Adrenal gland (tissue), 12 donors: ENCODE data around the gene TMEM52. TPM values are rescaled to one million over a fixed set of nuclear protein-coding genes. Genes with fewer than 3 reads are reported as not detected.

Experiments
- DNase-seq, 7 donors: peaks; one replicate each; pipeline ENCODE4 v3.0.0-alpha.2; 2019 to 2020
- H3K27ac ChIP-seq, 5 donors: fragments of 200-600 bp; sonication (generic) in 4 of 5; 1 replicate in 3 of 5; 2 replicates in 2 of 5; pipeline versions ENCODE4 v1.5.1 to v1.8.0; 2016 to 2020; ENCODE audit warnings: mild to moderate bottlenecking in 1 of 5
- H3K27me3 ChIP-seq: fragments of 200-600 bp; 2 replicates; pipeline ENCODE4 v1.8.0; 2021
- H3K36me3 ChIP-seq, 2 donors: fragments of 200-600 bp; replicated peaks in 1 of 2; 1 replicate in 1 of 2; 2 replicates in 1 of 2; pipeline versions ENCODE4 v1.5.1 to v1.8.0; 2018 to 2022
- H3K4me1 ChIP-seq, 2 donors: fragments of 200-600 bp; replicated peaks in 1 of 2; 1 replicate in 1 of 2; 2 replicates in 1 of 2; pipeline versions ENCODE4 v1.5.1 to v1.8.0; 2018 to 2021
- H3K4me3 ChIP-seq, 4 donors: fragments of 200-600 bp; sonication (generic) in 3 of 4; one replicate each; pipeline ENCODE4 v1.5.1; 2016 to 2018
- H3K9me3 ChIP-seq, 3 donors: fragments of 200-600 bp; sonication (generic) in 1 of 3; replicated peaks in 1 of 3; 1 replicate in 2 of 3; 2 replicates in 1 of 3; pipeline versions ENCODE4 v1.5.1 to v1.8.0; 2016 to 2021
- POLR2A ChIP-seq, 2 donors: fragments of 450-650 bp; IDR thresholded peaks; one replicate each; pipeline ENCODE4 v1.6.1; 2017; ENCODE audit warnings: antibody characterized with exemption in 2 of 2, mild to moderate bottlenecking in 2 of 2, moderate library complexity in 1 of 2
- WGBS, 4 donors: extraction: QIAGEN DNeasy Blood & Tissue Kit in 2 of 4; methylation state at CpG; one replicate each; pipeline versions ENCODE4 v1.1.5 to v1.1.7; 2013 to 2017; 5-methylcytosine and 5-hydroxymethylcytosine counted together
- intact Hi-C, 2 donors: fragments of 100-400 bp; cut with DNase I; formaldehyde crosslinking; loops; one replicate each; pipeline versions ENCODE4 v1.14.1 to v1.15.0; 2022 to 2023
- polyA plus RNA-seq, 3 donors: library from polyadenylated mRNA; stranded (reverse); fragments of 200-250 nt in 2 of 3; fragments of 350-450 nt in 1 of 3; fragmentation: Illumina TruSeq in 1 of 3; extraction: RNeasy Lipid Tissue Mini Kit (QIAGEN cat#74804) in 1 of 3; gene quantifications; one replicate each; pipeline ENCODE4 v1.2.3, GENCODE V29; 2013 to 2014
- total RNA-seq, 9 donors: library from RNA; depleted of rRNA in 4 of 9; stranded (reverse); fragments of >200 nt in 4 of 9; fragments of 120-200 nt in 1 of 9; fragmentation: NEBNext Ultra II Directional in 1 of 9; extraction: Animal tissue kit (Norgen Biotek cat#: 25700) in 1 of 9; gene quantifications; one replicate each; pipeline versions ENCODE4 v1.1.0 to v1.2.4, GENCODE V29; 2013 to 2023
- TF ChIP-seq, protein P1 (sequence below), 6 experiments: fragments of 450-650 bp in 4 of 6; fragments of 200-600 bp in 2 of 6; sonication (generic) in 1 of 6; IDR thresholded peaks; 1 replicate in 5 of 6; 2 replicates in 1 of 6; pipeline versions ENCODE4 v1.5.1 to v1.8.0; 2016 to 2021; ENCODE audit warnings: antibody characterized with exemption in 6 of 6, mild to moderate bottlenecking in 2 of 6, moderate library complexity in 1 of 6
- donor health status: healthy with polysubstance abuse.
- donor health status: Bipolar disorder and iron deficiency.
- donor health status: DM: yes; HTN: yes; CAD: no.
- donor health status: DM: no; HTN: no; CAD: no.
- donor health status: DM: no; HTN: no; CAD: no.
- donor health status: DM: yes; HTN: yes; CAD: no.

Gene TMEM52
- total and polyA plus RNA-seq, 12 donors = 7.0 to 95.4 (median 61.7) TPM

DNA sequence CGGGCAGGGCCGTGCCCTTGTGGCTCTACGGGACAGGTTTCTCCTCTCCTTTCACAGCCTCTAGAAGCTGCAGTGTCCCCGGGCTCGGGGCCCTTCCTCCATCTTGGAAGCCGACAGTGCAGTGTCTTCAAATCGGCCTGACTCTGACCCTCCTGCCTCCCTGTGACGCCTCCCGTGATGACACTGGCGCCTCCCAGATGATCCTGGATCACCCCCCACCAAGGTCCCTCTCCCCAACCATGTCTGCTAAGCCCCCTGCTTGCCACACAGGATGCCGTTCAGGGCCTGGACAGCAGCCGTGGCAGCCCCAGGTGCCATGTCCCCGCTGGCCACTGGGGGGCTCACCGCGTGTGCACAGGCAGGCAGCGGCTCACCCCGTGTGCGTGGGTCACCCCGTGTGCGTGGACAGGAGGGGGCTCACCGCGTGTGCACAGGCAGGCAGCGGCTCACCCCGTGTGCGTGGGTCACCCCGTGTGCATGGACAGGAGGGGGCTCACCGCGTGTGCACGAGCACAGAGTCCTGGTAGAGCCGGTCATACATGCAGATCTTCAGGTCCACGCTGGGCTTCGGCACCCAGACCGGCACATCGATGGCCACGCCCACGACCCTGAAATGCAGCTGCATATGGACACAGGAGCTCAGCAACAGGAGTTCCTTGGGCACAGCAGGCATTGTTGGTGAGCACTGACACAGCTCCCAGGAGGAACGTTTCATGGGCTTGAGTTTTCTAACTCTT lies 24.9 kb upstream of the TMEM52 start:
- H3K27me3 ChIP-seq = no peaks in the 10 kb centered on the region
- 9 to 31% (median 17%) methylated on average over 10 to 37 of the region's 37 CpGs for WGBS, 4 donors

DNA sequence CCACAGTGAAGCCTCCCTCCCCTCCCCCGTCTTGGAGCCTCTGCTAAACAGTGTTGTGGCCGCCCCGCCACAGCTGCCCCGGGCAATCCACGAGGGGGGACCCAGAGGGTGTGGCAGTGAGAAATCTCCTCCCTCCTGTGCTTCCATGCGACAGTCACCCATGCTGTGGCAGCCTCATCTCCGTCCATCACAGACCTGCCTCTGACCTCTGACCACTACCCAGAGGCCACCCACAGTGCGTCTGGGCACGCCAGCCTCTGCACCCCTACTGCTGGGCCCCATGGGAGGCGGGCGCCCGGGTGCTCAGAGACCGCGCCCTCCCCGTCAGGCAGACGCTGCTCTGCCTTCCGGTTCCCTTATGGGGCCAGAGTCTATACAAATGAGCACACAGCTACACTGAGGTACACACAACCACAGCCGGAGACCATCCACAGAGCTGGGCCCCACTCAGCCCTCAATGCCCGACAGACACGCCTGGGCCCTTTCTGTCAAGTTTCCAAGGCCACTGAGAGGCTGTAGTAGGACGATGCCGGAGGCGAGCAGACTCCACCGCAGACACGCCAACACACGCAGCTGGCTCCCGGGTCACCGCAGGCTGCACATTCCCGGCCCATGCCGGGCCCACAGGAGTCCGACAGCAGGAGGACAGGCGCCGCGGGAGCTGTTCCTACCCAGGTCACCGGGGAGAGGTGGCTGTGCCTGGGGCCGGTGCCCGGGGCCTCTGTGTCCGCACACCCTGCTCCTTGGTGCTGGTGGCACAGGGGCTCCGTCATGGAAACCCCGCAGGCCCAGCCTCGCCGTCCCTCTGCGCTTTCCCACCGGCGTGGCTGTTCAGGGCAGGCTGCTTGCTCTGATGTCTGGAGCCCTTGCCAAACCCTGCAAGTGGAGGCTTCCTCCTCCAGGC lies 23.9 kb upstream of the TMEM52 start:
- Histone ChIP-seq H3K36me3 (no peaks in the 10 kb centered on the region), H3K27ac (no peak overlapping the region), H3K4me1 (peaks cover 0 to 4% of the 10 kb centered on the region in 2 donors), H3K4me3 (no peak overlapping the region), H3K27me3 (no peaks in the 10 kb centered on the region), H3K9me3 (no peaks in the 10 kb centered on the region)
- 61 to 81% (median 78%) methylated on average over 15 to 45 of the region's 45 CpGs for WGBS, 4 donors
- peak in 1 of 7 donors; percentile 20 for DNase-seq
- TF ChIP-seq, protein P1, sequence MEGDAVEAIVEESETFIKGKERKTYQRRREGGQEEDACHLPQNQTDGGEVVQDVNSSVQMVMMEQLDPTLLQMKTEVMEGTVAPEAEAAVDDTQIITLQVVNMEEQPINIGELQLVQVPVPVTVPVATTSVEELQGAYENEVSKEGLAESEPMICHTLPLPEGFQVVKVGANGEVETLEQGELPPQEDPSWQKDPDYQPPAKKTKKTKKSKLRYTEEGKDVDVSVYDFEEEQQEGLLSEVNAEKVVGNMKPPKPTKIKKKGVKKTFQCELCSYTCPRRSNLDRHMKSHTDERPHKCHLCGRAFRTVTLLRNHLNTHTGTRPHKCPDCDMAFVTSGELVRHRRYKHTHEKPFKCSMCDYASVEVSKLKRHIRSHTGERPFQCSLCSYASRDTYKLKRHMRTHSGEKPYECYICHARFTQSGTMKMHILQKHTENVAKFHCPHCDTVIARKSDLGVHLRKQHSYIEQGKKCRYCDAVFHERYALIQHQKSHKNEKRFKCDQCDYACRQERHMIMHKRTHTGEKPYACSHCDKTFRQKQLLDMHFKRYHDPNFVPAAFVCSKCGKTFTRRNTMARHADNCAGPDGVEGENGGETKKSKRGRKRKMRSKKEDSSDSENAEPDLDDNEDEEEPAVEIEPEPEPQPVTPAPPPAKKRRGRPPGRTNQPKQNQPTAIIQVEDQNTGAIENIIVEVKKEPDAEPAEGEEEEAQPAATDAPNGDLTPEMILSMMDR (IDR thresholded peaks at IDR 0.05) = no peak
- no peak for TF ChIP-seq POLR2A (IDR thresholded peaks at IDR 0.05)
- intact Hi-C loops = loop anchor here in 1 of 2 donors (5.0 kb wide), 1 partner anchor 104 kb away; no protein-coding TSS in a partner anchor

More for the DNA sequence above, 24.9 kb upstream of the TMEM52 start:
- no peaks in the 10 kb centered on the region for H3K9me3 ChIP-seq
- no peak overlapping the region for H3K27ac ChIP-seq
- H3K4me1 ChIP-seq = peaks cover 0 to 4% of the 10 kb centered on the region in 2 donors
- TF ChIP-seq, protein P1 (IDR thresholded peaks at IDR 0.05) = peak; percentile 82 to 93 (median 88)
- TF ChIP-seq POLR2A (IDR thresholded peaks at IDR 0.05) = no peak
- H3K36me3 ChIP-seq = no peaks in the 10 kb centered on the region
- no peak overlapping the region for H3K4me3 ChIP-seq
- peak; percentile 56 to 72 (median 62) for DNase-seq
- intact Hi-C loops = loop anchor here in 1 of 2 donors (5.0 kb wide), 1 partner anchor 103 kb away; no protein-coding TSS in a partner anchor

DNA sequence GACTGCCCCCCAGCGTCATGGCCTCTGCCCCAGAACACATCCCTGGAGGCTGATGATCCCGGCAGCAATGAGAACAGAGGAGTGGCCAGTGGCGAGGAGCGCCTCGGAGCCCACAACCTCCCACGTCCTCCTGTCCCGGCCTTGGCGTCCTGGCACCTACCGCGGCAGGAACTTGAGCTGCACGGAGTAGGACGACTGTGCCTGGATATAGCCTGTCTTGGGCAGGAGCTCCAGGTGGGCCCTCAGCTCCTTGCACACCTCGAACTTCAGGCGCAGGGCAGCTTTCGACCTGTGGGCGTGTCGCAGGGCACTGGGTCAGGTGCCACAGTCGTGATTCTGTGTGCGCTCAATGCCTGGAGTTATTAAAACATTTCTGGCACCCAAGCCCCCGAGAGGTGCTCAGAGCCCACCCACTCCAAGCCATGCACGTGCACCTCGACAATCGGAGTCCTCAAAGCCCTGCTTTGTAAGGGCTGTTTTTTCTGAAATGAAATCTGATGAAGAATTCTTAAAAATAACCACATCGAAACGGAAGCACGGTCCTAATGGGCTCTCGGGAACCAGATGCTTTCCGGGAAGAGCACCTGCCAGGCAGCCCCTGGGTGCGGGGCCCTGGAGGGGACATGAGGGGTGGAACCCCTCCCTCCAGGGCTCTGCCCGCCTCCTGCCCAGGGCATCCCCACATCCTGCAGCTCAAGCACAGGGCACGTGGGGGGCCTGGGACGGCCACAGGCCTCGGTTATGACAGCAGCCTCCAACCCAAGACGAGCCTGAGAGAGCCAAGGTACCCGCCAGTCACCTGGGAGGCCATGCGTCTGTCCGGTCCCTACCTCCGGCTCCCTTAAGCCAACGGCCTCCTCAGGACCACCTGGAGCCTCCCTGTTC lies 23.0 kb upstream of the TMEM52 start:
- no peak overlapping the region for H3K27ac ChIP-seq
- H3K4me3 ChIP-seq = no peak overlapping the region
- H3K4me1 ChIP-seq = peaks cover 0 to 4% of the 10 kb centered on the region in 2 donors
- no peaks in the 10 kb centered on the region for H3K27me3 ChIP-seq
- DNase-seq = no peak
- WGBS, 4 donors = 71 to 80% (median 78%) methylated on average over 23 to 39 of the region's 39 CpGs
- no peaks in the 10 kb centered on the region for H3K36me3 ChIP-seq
- TF ChIP-seq POLR2A (IDR thresholded peaks at IDR 0.05) = no peak
- TF ChIP-seq, protein P1 (IDR thresholded peaks at IDR 0.05) = no peak
- no peaks in the 10 kb centered on the region for H3K9me3 ChIP-seq
- intact Hi-C loops = loop anchor here in 1 of 2 donors (5.0 kb wide), 1 partner anchor 105 kb away; no protein-coding TSS in a partner anchor
